HT-29 (cell line): Measurements from ENCODE around the gene P2RX4. TPM values are rescaled to one million over a fixed set of nuclear protein-coding genes. Genes with fewer than 3 reads are reported as not detected.
"Not testable (repeated sequence)": the region's sequence is repeated elsewhere in the genome, so short reads cannot be mapped to it uniquely, and the experiment has no call there.

Source experiments
- DNase-seq: peaks from one replicate; pipeline ENCODE4 v3.0.0-alpha.2; 2015; ENCODE audit warnings: low spot score
- total RNA-seq: library from RNA; depleted of rRNA; stranded (reverse); fragments of >200 nt; shearing (Covaris generic); gene quantifications from 2 replicates; pipeline ENCODE4 v1.2.3, GENCODE V29; 2014; rRNA removed

Gene P2RX4
- total RNA-seq, 1 experiment from 2014 or later = 11.2 TPM

DNA sequence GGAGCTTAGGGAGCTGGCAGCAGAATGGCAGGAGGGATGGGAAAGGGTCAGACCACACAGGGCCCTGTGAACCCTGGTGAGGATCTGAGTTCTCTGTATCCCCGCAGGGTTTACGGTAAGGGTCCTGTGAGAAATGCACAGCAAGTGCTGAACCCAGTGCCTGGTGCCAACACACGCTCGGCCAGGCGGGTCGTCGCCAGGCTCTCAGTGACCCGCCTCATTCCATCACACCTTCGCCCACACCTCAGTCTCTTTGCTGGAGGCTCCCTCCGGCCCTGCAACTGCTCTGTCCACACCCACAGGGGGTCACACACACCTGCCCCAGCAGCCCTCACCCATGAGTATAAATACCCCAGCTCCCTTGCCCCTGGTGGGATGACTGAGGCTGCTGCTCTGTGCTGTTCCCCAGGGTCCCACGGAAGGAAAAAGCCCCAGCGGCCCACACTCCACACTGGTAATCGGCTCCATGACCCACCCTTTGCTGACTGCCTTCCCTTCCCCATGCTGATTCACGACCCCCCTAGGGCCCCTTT, 63.5 kb downstream of the P2RX4 start:
- DNase-seq = no peak

GRCh38 chr12:121274036-121274763, 64.3 kb downstream of the P2RX4 start:
- no peak for DNase-seq

DNA sequence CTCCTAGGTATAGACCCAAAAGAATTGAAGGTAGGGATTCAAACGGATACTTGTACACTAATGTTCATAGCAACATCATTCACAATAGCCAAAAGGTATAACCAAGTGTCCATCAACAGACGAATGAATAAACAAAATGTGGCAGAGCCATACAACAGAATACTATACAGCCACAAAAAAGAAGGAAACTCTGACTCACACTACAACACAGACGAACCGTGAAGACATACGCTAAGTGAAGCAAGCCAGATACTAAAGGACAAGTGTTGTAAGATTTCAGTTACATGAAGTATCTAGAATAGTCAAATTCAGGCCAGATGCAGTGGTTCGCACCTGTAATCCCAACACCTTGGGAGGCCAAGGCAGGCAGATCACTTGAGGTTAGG, 67.4 kb downstream of the P2RX4 start:
- DNase-seq = no peak

- no peak for DNase-seq
Measured at GRCh38 chr12:121278169-121279070, 68.5 kb downstream of the P2RX4 start.

- DNase-seq = no peak
Measured at GRCh38 chr12:121279071-121279375, 69.1 kb downstream of the P2RX4 start.

DNA sequence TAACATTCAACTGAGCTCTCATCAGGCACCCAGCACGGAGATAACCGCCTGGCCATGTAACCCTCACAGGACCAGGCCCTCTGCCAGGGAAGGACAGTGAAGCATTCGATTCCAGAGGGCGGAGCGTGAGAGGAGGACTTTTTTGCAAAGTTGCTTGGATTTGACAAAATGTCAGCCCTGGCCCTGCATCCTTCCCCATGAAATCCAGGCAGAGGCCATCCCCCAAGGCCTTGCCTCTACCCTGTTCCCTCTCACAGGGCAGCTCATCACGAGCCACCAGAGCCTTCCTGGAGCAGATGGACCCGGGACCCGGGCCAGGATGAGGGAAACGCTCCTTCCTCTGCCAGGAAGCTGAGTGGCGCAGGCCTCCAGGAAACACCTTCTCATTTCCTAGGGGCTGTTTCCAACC, 69.6 kb downstream of the P2RX4 start:
- DNase-seq = no peak

DNA sequence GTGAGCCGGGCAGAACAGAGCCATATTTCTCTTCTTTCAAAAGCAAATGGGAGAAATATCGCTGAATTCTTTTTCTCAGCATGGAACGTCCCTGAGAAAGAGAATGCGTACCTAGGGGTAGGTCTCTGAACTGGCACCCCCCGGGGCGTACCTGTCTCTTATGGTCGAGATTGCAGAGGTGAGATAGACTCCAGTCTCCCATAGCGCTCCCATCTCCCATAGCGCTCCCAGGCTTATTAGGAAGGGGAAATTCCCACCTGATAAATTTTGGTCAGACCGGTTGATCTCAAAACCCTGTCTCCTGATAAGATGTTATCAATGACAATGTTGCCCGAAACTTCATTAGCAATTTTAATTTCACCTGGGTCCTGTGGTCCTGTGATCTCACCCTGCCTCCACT, 70.6 kb downstream of the P2RX4 start:
- DNase-seq = not testable (repeated sequence)

- not testable (repeated sequence) for DNase-seq
Measured at GRCh38 chr12:121281116-121281515, 71.2 kb downstream of the P2RX4 start.

GRCh38 chr12:121282072-121282742, 72.3 kb downstream of the P2RX4 start:
- no peak for DNase-seq

GRCh38 chr12:121282910-121283309, 73.0 kb downstream of the P2RX4 start:
- DNase-seq = not testable (repeated sequence)

DNA sequence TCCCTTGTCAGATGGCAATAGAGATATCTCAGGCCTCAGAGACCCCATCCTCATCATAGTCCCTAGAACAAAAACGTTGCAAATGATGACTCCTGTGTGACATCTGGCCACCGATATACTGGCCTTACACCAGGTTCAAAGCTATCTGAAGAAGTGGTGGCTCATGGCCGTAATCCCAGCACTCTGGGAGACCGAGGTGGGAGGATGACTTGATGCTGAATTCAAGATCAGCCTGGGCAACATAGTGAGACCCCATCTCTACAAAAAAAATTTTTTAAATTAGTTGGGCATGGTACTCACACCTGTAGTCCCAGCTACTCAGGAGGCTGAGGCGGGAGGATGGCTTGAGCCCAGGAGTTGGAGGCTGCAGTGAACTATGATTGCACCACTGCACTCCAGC, 73.5 kb downstream of the P2RX4 start:
- no peak for DNase-seq

Other genes starting within 250 kb of the P2RX4 start
- gene HNF1A, start 231.6 kb upstream of the P2RX4 start, total RNA-seq = 31.1 and 41.7 TPM in 2 replicates
- 10.9 and 18.9 TPM in 2 replicates for gene C12orf43, start 193.6 kb upstream of the P2RX4 start, total RNA-seq
- gene OASL, start 170.9 kb upstream of the P2RX4 start, total RNA-seq = 17.4 and 18.0 TPM in 2 replicates
- not detected in 2 replicates for gene P2RX7, start 77.3 kb upstream of the P2RX4 start, total RNA-seq
- gene CAMKK2, start 86.6 kb downstream of the P2RX4 start, total RNA-seq = 20.1 and 21.5 TPM in 2 replicates
- gene ANAPC5, start 142.3 kb downstream of the P2RX4 start, total RNA-seq = 108 and 117 TPM in 2 replicates
- gene RNF34, start 190.0 kb downstream of the P2RX4 start, total RNA-seq = 81.3 and 97.2 TPM in 2 replicates